Measurements from ENCODE around the gene LARGE2. TPM values are rescaled to one million over a fixed set of nuclear protein-coding genes. Genes with fewer than 3 reads are reported as not detected.

The LARGE2 gene
- polyA plus RNA-seq, 1 donor (not counting 4 experiments of a cell fraction or from before 2014, with no cell fraction given), result 7.1 TPM

DNA sequence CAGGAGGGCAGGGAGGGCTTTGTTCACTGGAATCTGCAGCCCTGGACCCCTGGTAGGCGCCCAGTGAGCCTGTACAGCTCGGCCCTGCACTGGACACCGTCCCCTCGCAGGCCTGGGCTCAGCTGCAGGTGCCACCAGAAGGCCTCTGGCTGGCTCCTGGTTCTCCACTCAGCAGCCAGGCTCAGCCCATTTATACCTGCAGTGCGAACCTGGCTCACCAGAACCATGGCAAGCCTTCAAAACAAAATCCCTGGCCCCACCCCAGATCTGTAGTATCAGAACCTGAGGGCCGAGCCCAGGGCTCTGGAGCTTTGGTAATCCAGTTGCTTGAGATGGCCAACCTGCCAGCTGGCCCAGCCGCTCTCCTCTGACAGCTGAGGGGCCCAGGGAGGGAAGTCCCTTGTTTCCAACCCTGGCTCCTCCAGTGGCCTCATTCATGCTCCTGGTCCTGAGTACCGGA is 14.5 kb upstream of the LARGE2 start:
- no peak for FAIRE-seq
- Histone ChIP-seq H3K27ac (ENCODE audit: control insufficient read depth, insufficient read depth, low read length) (no peak overlapping the region), H4K20me1 (ENCODE audit: control insufficient read depth, extremely low read depth, insufficient read depth, low read length) (no peaks in the 10 kb centered on the region), H3K9me1 (ENCODE audit: control insufficient read depth, extremely low read depth, insufficient read depth, low read length) (no peaks in the 10 kb centered on the region), H3K9me3 (ENCODE audit: control insufficient read depth, low read depth, low read length) (no peaks in the 10 kb centered on the region), H3K4me1 (ENCODE audit: control insufficient read depth, extremely low read depth, insufficient read depth, low read length) (no peaks in the 10 kb centered on the region), H3K4me3 (ENCODE audit: control insufficient read depth in 2 of 3, extremely low read depth in 1 of 3, insufficient read depth in 2 of 3, low read depth in 1 of 3, low read length in 3 of 3) (no peak overlapping the region), H3K79me2 (ENCODE audit: control insufficient read depth, insufficient read depth, low read length) (no peaks in the 10 kb centered on the region), H3K36me3 (ENCODE audit: control insufficient read depth in 2 of 2, extremely low read depth in 1 of 2, insufficient read depth in 2 of 2, low read length in 2 of 2) (peaks cover 5 to 9% of the 10 kb centered on the region in 2 experiments), H2AFZ (ENCODE audit: control insufficient read depth, low read length) (no peak overlapping the region), H3K4me2 (ENCODE audit: control insufficient read depth, extremely low read depth, insufficient read depth, low read depth, low read length) (no peak overlapping the region), H3K9ac (ENCODE audit: control insufficient read depth, extremely low read depth, insufficient read depth, low read length) (no peak overlapping the region), H3K27me3 (ENCODE audit: control insufficient read depth, extremely low read depth, insufficient read depth, low read length) (no peaks in the 10 kb centered on the region)
- dilution Hi-C loops (cut with MboI; ENCODE audit: extremely low pct_ligation_motif_present, low sequenced_read_pairs), result no loop called here
- no peak for DNase-seq (ENCODE audit: low read depth, low spot score)
- TF ChIP-seq, protein P1, sequence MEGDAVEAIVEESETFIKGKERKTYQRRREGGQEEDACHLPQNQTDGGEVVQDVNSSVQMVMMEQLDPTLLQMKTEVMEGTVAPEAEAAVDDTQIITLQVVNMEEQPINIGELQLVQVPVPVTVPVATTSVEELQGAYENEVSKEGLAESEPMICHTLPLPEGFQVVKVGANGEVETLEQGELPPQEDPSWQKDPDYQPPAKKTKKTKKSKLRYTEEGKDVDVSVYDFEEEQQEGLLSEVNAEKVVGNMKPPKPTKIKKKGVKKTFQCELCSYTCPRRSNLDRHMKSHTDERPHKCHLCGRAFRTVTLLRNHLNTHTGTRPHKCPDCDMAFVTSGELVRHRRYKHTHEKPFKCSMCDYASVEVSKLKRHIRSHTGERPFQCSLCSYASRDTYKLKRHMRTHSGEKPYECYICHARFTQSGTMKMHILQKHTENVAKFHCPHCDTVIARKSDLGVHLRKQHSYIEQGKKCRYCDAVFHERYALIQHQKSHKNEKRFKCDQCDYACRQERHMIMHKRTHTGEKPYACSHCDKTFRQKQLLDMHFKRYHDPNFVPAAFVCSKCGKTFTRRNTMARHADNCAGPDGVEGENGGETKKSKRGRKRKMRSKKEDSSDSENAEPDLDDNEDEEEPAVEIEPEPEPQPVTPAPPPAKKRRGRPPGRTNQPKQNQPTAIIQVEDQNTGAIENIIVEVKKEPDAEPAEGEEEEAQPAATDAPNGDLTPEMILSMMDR (optimal IDR thresholded peaks at IDR 0.05 in 1 of 3, IDR thresholded peaks at IDR 0.05 in 1 of 3, conservative IDR thresholded peaks at IDR 0.05 in 1 of 3; ENCODE audit: extremely low read depth in 1 of 3, insufficient read depth in 2 of 3, low read length in 3 of 3), result no peak
- no peak for TF ChIP-seq EZH2 (IDR thresholded peaks at IDR 0.05; ENCODE audit: low read length)

DNA sequence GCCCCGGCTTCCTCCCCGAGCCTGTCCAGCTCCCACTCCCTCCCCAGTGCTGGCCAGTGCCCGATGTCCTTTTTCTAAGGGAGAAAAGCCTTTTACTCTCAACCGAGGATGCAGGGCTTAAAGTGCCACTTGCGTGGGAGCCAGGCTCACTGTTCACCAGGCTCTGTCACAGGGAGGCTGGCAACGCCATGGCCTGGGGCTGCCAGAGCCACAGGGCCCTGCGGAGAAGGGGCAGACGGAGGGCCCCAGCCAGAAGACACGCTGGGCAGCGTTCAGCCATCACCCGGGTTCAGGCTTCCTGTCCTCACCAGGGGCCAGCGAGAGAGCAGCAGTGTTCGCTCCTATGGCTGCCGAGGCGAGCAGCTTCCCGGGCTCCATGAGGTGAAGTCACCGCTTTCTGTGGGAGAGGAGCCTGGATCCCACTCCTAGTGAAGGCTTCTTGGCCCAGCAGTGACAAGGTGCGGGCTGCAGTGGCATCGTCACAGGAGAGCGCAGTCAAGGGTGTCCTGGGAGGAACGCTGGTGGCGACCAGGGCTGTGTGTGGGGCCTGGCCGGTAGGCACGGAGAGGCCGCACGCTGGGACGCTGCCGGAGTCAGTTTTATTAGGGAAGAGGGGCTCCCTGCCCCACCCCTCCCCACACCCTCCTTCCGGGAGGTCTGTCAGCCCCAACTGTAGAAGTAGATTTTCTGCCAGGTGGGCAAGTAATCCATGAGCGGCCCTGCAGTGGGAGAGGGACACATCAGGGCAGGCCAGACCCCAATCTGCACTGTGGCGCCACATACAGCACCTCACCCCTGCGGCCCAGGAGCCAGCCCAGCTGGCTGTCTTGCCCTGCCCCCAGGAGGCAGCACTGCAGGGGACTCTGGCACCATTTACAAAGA is 12.6 kb upstream of the LARGE2 start:
- H2AFZ ChIP-seq (ENCODE audit: control insufficient read depth, low read length), result no peak overlapping the region
- no peak overlapping the region for H3K9ac ChIP-seq (ENCODE audit: control insufficient read depth, extremely low read depth, insufficient read depth, low read length)
- H3K27ac ChIP-seq (ENCODE audit: control insufficient read depth, insufficient read depth, low read length), result no peak overlapping the region
- H3K9me3 ChIP-seq (ENCODE audit: control insufficient read depth, low read depth, low read length), result no peaks in the 10 kb centered on the region
- FAIRE-seq (no peak), DNase-seq (ENCODE audit: low read depth, low spot score) (no peak)
- H3K27me3 ChIP-seq (ENCODE audit: control insufficient read depth, extremely low read depth, insufficient read depth, low read length), result no peaks in the 10 kb centered on the region
- H3K4me1 ChIP-seq (ENCODE audit: control insufficient read depth, extremely low read depth, insufficient read depth, low read length), result no peaks in the 10 kb centered on the region
- dilution Hi-C loops (cut with MboI; ENCODE audit: extremely low pct_ligation_motif_present, low sequenced_read_pairs), result no loop called here
- H3K4me2 ChIP-seq (ENCODE audit: control insufficient read depth, extremely low read depth, insufficient read depth, low read depth, low read length), result no peak overlapping the region
- H3K9me1 ChIP-seq (ENCODE audit: control insufficient read depth, extremely low read depth, insufficient read depth, low read length), result no peaks in the 10 kb centered on the region
- H3K36me3 ChIP-seq (ENCODE audit: control insufficient read depth in 2 of 2, extremely low read depth in 1 of 2, insufficient read depth in 2 of 2, low read length in 2 of 2), result peaks cover 15 to 18% of the 10 kb centered on the region in 2 experiments
- H4K20me1 ChIP-seq (ENCODE audit: control insufficient read depth, extremely low read depth, insufficient read depth, low read length), result no peaks in the 10 kb centered on the region
- TF ChIP-seq, protein P1 (optimal IDR thresholded peaks at IDR 0.05 in 1 of 3, IDR thresholded peaks at IDR 0.05 in 1 of 3, conservative IDR thresholded peaks at IDR 0.05 in 1 of 3; ENCODE audit: extremely low read depth in 1 of 3, insufficient read depth in 2 of 3, low read length in 3 of 3), result no peak
- TF ChIP-seq EZH2 (IDR thresholded peaks at IDR 0.05; ENCODE audit: low read length), result no peak
- H3K4me3 ChIP-seq (ENCODE audit: control insufficient read depth in 2 of 3, extremely low read depth in 1 of 3, insufficient read depth in 2 of 3, low read depth in 1 of 3, low read length in 3 of 3), result no peak overlapping the region
- H3K79me2 ChIP-seq (ENCODE audit: control insufficient read depth, insufficient read depth, low read length), result peaks cover under 1% of the 10 kb centered on the region

All from keratinocyte (primary cell).